GM18507 (cell line): Measurements from ENCODE around the gene NIPBL.
A peak's percentile ranks its signal among the peaks of the same experiment; 100 is the strongest.

Experiments used
- DNase-seq: peaks from one replicate; pipeline ENCODE4 v3.0.0; 2011; ENCODE audit warnings: low read depth; ENCODE audit not compliant: insufficient read length; ENCODE audit errors: extremely low spot score
- FAIRE-seq: peaks from 2 replicates; lab custom pipeline; 2011; peaks lifted over from hg19 to GRCh38; lab: Jason Lieb, UNC

NIPBL gene

GRCh38 chr5:36939969-36940858 lies 63.6 kb downstream of the NIPBL start:
- DNase-seq (no peak), FAIRE-seq (no peak)

- FAIRE-seq (no peak), DNase-seq (no peak)
Observed at GRCh38 chr5:36943584-36943983, 67.0 kb downstream of the NIPBL start.

- FAIRE-seq = no peak
- no peak for DNase-seq
Observed at GRCh38 chr5:36944024-36944423, 67.5 kb downstream of the NIPBL start.

GRCh38 chr5:36944607-36945225 lies 68.1 kb downstream of the NIPBL start:
- peak; percentile 72 for FAIRE-seq
- DNase-seq = peak; percentile 5

- DNase-seq = no peak
- FAIRE-seq = no peak
Observed at GRCh38 chr5:36945687-36946086, 69.1 kb downstream of the NIPBL start.

GRCh38 chr5:36946101-36946500 lies 69.5 kb downstream of the NIPBL start:
- FAIRE-seq = no peak
- DNase-seq = no peak

GRCh38 chr5:36948041-36948440 lies 71.5 kb downstream of the NIPBL start:
- DNase-seq (no peak), FAIRE-seq (no peak)

- FAIRE-seq = no peak
- DNase-seq = no peak
Observed at GRCh38 chr5:36948650-36949049, 72.1 kb downstream of the NIPBL start.

GRCh38 chr5:36949593-36949992 lies 73.0 kb downstream of the NIPBL start:
- no peak for FAIRE-seq
- no peak for DNase-seq

- FAIRE-seq (no peak), DNase-seq (no peak)
Observed at GRCh38 chr5:36950586-36951457, 74.3 kb downstream of the NIPBL start.

- FAIRE-seq (no peak), DNase-seq (no peak)
Observed at GRCh38 chr5:36953043-36953442, 76.5 kb downstream of the NIPBL start.

GRCh38 chr5:36957953-36958537 lies 81.5 kb downstream of the NIPBL start:
- FAIRE-seq (no peak), DNase-seq (no peak)

- DNase-seq (no peak), FAIRE-seq (no peak)
Observed at GRCh38 chr5:36958612-36959011, 82.0 kb downstream of the NIPBL start.

GRCh38 chr5:36965179-36965578 lies 88.6 kb downstream of the NIPBL start:
- DNase-seq (no peak), FAIRE-seq (no peak)

- no peak for FAIRE-seq
Observed at GRCh38 chr5:36969700-36970395, 93.3 kb downstream of the NIPBL start.

GRCh38 chr5:36978196-36978595 lies 101.6 kb downstream of the NIPBL start:
- DNase-seq (no peak), FAIRE-seq (peak; percentile 48)

More at GRCh38 chr5:36969700-36970395, 93.3 kb downstream of the NIPBL start:
- DNase-seq = no peak

- FAIRE-seq (no peak), DNase-seq (no peak)
Observed at GRCh38 chr5:36982146-36982545, 105.6 kb downstream of the NIPBL start.

GRCh38 chr5:36985387-36985786 lies 108.8 kb downstream of the NIPBL start:
- FAIRE-seq = no peak

GRCh38 chr5:36988396-36988795 lies 111.8 kb downstream of the NIPBL start:
- DNase-seq (no peak), FAIRE-seq (no peak)

More at GRCh38 chr5:36985387-36985786, 108.8 kb downstream of the NIPBL start:
- no peak for DNase-seq
